Body of pancreas (tissue), 4 donors: Measurements from ENCODE around the gene SLCO3A1.

Experiments used
- POLR2A ChIP-seq, 3 donors: fragments of 450-650 bp; IDR thresholded peaks; one replicate each; pipeline ENCODE4 v1.6.1; 2016; ENCODE audit warnings: antibody characterized with exemption in 3 of 3, mild to moderate bottlenecking in 2 of 3
- TF ChIP-seq, protein P1 (sequence below), 7 experiments: fragments of 450-650 bp in 4 of 7; fragments of 200-600 bp in 3 of 7; sonication (generic) in 3 of 7; IDR thresholded peaks; one replicate each; pipeline ENCODE4 v1.5.1; 2016 to 2019; ENCODE audit warnings: antibody characterized with exemption in 7 of 7

GRCh38 chr15:91919014-91919534 lies 65.6 kb downstream of the SLCO3A1 start:
- TF ChIP-seq, protein P1, sequence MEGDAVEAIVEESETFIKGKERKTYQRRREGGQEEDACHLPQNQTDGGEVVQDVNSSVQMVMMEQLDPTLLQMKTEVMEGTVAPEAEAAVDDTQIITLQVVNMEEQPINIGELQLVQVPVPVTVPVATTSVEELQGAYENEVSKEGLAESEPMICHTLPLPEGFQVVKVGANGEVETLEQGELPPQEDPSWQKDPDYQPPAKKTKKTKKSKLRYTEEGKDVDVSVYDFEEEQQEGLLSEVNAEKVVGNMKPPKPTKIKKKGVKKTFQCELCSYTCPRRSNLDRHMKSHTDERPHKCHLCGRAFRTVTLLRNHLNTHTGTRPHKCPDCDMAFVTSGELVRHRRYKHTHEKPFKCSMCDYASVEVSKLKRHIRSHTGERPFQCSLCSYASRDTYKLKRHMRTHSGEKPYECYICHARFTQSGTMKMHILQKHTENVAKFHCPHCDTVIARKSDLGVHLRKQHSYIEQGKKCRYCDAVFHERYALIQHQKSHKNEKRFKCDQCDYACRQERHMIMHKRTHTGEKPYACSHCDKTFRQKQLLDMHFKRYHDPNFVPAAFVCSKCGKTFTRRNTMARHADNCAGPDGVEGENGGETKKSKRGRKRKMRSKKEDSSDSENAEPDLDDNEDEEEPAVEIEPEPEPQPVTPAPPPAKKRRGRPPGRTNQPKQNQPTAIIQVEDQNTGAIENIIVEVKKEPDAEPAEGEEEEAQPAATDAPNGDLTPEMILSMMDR (IDR thresholded peaks at IDR 0.05): no peak
- TF ChIP-seq POLR2A (IDR thresholded peaks at IDR 0.05): no peak
